Activated B cell treated with CpG ODN at 0.5 μM for 24 hours (primary cell): ENCODE data around the gene SSTR3. TPM values are rescaled to one million over a fixed set of nuclear protein-coding genes. Genes with fewer than 3 reads are reported as not detected.
A peak's percentile ranks its signal among the peaks of the same experiment; 100 is the strongest.

Source experiments
- ATAC-seq: fragments of 200-7000 bp; cut with Tn5 transposase; one replicate; pipeline ENCODE4 v1.10.0; 2021; ENCODE audit warnings: low read depth, mild to moderate bottlenecking, moderate library complexity
- CTCF ChIA-PET: fragments of 350-600 bp; sonication (Branson Sonifier 250); formaldehyde crosslinking; loops from one replicate; lab custom pipeline; 2021; ENCODE audit warnings: antibody characterized with exemption; lab: Charles Lee
- POLR2A ChIA-PET: fragments of 350-600 bp; sonication (Branson Sonifier 250); formaldehyde crosslinking; loops from one replicate; lab custom pipeline; 2021; ENCODE audit warnings: antibody characterized with exemption; lab: Charles Lee
- DNase-seq: peaks from one replicate; pipeline ENCODE4 v3.0.0; 2022
- H3K27ac Mint-ChIP-seq: one replicate; pipeline ENCODE4 v1.8.0; 2020; ENCODE audit warnings: mixed read lengths
- H3K27me3 Mint-ChIP-seq: one replicate; pipeline ENCODE4 v1.8.0; 2021; ENCODE audit warnings: mixed read lengths
- H3K36me3 Mint-ChIP-seq: one replicate; pipeline ENCODE4 v1.8.0; 2021; ENCODE audit warnings: low read depth, mixed read lengths
- H3K4me1 Mint-ChIP-seq: one replicate; pipeline ENCODE4 v1.8.0; 2021; ENCODE audit warnings: mixed read lengths
- H3K4me3 Mint-ChIP-seq: one replicate; pipeline ENCODE4 v1.8.0; 2020; ENCODE audit warnings: mild to moderate bottlenecking, mixed read lengths
- H3K9me3 Mint-ChIP-seq: one replicate; pipeline ENCODE4 v1.8.0; 2020; ENCODE audit warnings: mixed read lengths
- CTCF ChIP-seq: fragments of 200-600 bp; IDR thresholded peaks from one replicate; pipeline ENCODE4 v1.8.0; 2022; ENCODE audit warnings: antibody characterized with exemption, mild to moderate bottlenecking
- intact Hi-C: fragments of 100-400 bp; cut with micrococcal nuclease; formaldehyde crosslinking; loops from one replicate; pipeline ENCODE4 v1.15.1; 2024
- total RNA-seq: library from RNA; stranded (reverse); gene quantifications from 2 replicates; pipeline ENCODE4 v1.2.3, GENCODE V29; 2022

The SSTR3 gene
- total RNA-seq, 1 donor from 2014 or later = 1.8 TPM

- H3K4me1 Mint-ChIP-seq = peaks cover 36% of the 10 kb centered on the region
- intact Hi-C loops = loop anchor here (10.0 kb wide), 2 partner anchors 258 to 652 kb away; no protein-coding TSS in a partner anchor
- H3K36me3 Mint-ChIP-seq = peaks cover 1% of the 10 kb centered on the region
- no peak overlapping the region for H3K4me3 Mint-ChIP-seq
- ChIA-PET CTCF (interaction anchor here (0.9 to 4.4 kb wide), 13 partner anchors 20 to 414 kb away, joined by 3 to 64 read pairs (median 5); partner anchors contain the start of gene RAC2), POLR2A (interaction anchor here (0.9 to 5.8 kb wide), 4 partner anchors 9 to 75 kb away, joined by 3 to 98 read pairs (median 14); partner anchors contain the start of gene RAC2)
- DNase-seq (no peak), ATAC-seq (no peak)
- TF ChIP-seq CTCF = no peak
- no peak overlapping the region for H3K27ac Mint-ChIP-seq
- no peaks in the 10 kb centered on the region for H3K9me3 Mint-ChIP-seq
- no peaks in the 10 kb centered on the region for H3K27me3 Mint-ChIP-seq
Measured at GRCh38 chr22:37196539-37197450, 15.5 kb downstream of the SSTR3 start.

- no peak for TF ChIP-seq CTCF
- ATAC-seq (no peak), DNase-seq (no peak)
- intact Hi-C loops = loop anchor here (10.0 kb wide), 2 partner anchors 259 to 651 kb away; no protein-coding TSS in a partner anchor
- Mint-ChIP-seq H3K27ac (no peak overlapping the region), H3K4me1 (peaks cover 34% of the 10 kb centered on the region), H3K27me3 (no peaks in the 10 kb centered on the region), H3K4me3 (no peak overlapping the region), H3K9me3 (no peaks in the 10 kb centered on the region), H3K36me3 (peaks cover 1% of the 10 kb centered on the region)
- ChIA-PET POLR2A (no interaction called here), CTCF (interaction anchor here (0.7 kb wide), 1 partner anchor 65 kb away, joined by 3 read pairs; no protein-coding TSS in a partner anchor)
Measured at GRCh38 chr22:37195921-37196320, 16.4 kb downstream of the SSTR3 start.

- Mint-ChIP-seq H3K9me3 (no peaks in the 10 kb centered on the region), H3K4me1 (peaks cover 24% of the 10 kb centered on the region), H3K4me3 (no peak overlapping the region), H3K27me3 (no peaks in the 10 kb centered on the region), H3K27ac (no peak overlapping the region), H3K36me3 (peaks cover 3% of the 10 kb centered on the region)
- ATAC-seq = no peak
- no peak for DNase-seq
- TF ChIP-seq CTCF = no peak
- POLR2A ChIA-PET = no interaction called here
- intact Hi-C loops = loop anchor here (10.0 kb wide), 2 partner anchors 260 to 650 kb away; no protein-coding TSS in a partner anchor
- CTCF ChIA-PET = no interaction called here
Measured at GRCh38 chr22:37194750-37195149, 17.5 kb downstream of the SSTR3 start.

GRCh38 chr22:37193629-37194191 is 18.6 kb downstream of the SSTR3 start:
- ChIA-PET POLR2A (no interaction called here), CTCF (interaction anchor here (0.6 to 1.2 kb wide), 3 partner anchors 66 to 71 kb away, joined by 3 read pairs; no protein-coding TSS in a partner anchor)
- peaks cover 17% of the 10 kb centered on the region for H3K4me1 Mint-ChIP-seq
- intact Hi-C loops = loop anchor here (10.0 kb wide), 2 partner anchors 261 to 649 kb away; no protein-coding TSS in a partner anchor
- H3K36me3 Mint-ChIP-seq = peaks cover 7% of the 10 kb centered on the region
- peak overlapping the region; percentile 31 for H3K27ac Mint-ChIP-seq
- H3K9me3 Mint-ChIP-seq = no peaks in the 10 kb centered on the region
- no peaks in the 10 kb centered on the region for H3K27me3 Mint-ChIP-seq
- no peak overlapping the region for H3K4me3 Mint-ChIP-seq
- ATAC-seq = no peak
- no peak for DNase-seq
- no peak for TF ChIP-seq CTCF
